Subcutaneous abdominal adipose tissue (tissue), 5 donors: ENCODE measurements around the gene TMED8.

Experiments
- H3K27ac ChIP-seq: one replicate; pipeline ENCODE4 v1.7.0; 2013; ENCODE audit warnings: low read depth, mild to moderate bottlenecking, inconsistent platforms, low read length, moderate library complexity
- H3K27me3 ChIP-seq, 5 donors: one replicate each; pipeline ENCODE4 v1.7.0; 2013; ENCODE audit warnings: low read length in 5 of 5, inconsistent platforms in 1 of 5; ENCODE audit not compliant: control insufficient read depth in 5 of 5, insufficient read depth in 4 of 5
- H3K36me3 ChIP-seq, 5 donors: one replicate each; pipeline ENCODE4 v1.7.0; 2013; ENCODE audit warnings: low read length in 5 of 5; ENCODE audit not compliant: control insufficient read depth in 5 of 5, insufficient read depth in 5 of 5
- H3K4me1 ChIP-seq, 5 donors: one replicate each; pipeline ENCODE4 v1.7.0; 2013; ENCODE audit warnings: low read length in 5 of 5, mild to moderate bottlenecking in 3 of 5, moderate library complexity in 1 of 5; ENCODE audit not compliant: control insufficient read depth in 5 of 5, insufficient read depth in 5 of 5
- H3K4me3 ChIP-seq, 5 donors: one replicate each; pipeline ENCODE4 v1.7.0; 2013; ENCODE audit warnings: low read length in 5 of 5, low read depth in 1 of 5
- H3K9ac ChIP-seq, 5 donors: one replicate each; pipeline ENCODE4 v1.7.0; 2013; ENCODE audit warnings: low read length in 5 of 5, mild to moderate bottlenecking in 4 of 5, moderate library complexity in 3 of 5
- H3K9me3 ChIP-seq, 5 donors: one replicate each; pipeline ENCODE4 v1.7.0; 2013; ENCODE audit warnings: low read length in 5 of 5; ENCODE audit not compliant: control insufficient read depth in 5 of 5
- donor health status: healthy.
- donor health status: healthy.
- donor health status: healthy.
- donor health status: healthy.
- donor health status: healthy.

TMED8 gene

DNA sequence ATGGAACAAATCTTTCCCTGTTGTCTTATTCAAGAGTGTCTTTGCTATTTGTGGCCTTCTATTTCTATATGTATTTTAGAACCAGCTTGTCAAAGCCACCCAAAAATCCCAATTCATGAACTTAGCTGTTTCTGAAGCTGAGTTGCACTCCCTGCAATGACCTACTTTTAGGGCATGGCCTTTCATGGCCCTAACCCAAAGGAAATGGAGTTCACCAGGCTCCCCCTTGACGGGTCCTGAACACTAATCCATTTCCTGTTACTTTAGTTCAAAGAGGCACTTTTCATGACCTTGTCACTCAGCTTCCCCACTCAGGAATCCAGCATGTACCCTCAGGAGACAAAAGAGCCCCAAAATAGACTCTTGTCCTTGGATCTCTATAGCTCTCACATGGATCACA is 7.6 kb downstream of the TMED8 start:
- Histone ChIP-seq H3K9ac (no peak overlapping the region), H3K4me1 (peaks cover 0 to 3% (median 0%) of the 10 kb centered on the region in 5 donors), H3K27ac (no peak overlapping the region), H3K36me3 (peaks cover 0 to 3% (median 0%) of the 10 kb centered on the region in 5 donors), H3K4me3 (no peak overlapping the region), H3K27me3 (no peaks in the 10 kb centered on the region), H3K9me3 (no peaks in the 10 kb centered on the region)

DNA sequence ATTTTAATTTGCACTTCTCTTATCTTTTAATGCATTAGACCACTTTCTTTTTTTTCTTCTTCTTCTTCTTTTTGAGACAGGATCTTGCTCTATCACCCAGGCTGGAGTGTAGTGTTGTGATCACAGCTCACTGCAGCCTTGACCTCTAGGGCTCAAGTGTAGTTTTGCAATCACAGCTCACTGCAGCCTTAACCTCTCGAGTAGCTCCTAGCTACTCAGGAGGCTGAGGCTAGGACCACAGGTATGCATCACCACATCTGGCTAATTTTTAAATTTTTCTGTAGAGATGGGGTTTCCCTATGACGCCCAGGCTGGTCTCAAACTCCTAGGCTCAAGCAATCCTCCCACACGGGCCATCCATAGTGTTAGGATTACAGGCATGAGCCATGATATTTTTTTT is 12.7 kb downstream of the TMED8 start:
- Histone ChIP-seq H3K4me3 (no peak overlapping the region), H3K27ac (no peak overlapping the region), H3K9me3 (no peaks in the 10 kb centered on the region), H3K9ac (no peak overlapping the region), H3K36me3 (peaks cover 0 to 3% (median 0%) of the 10 kb centered on the region in 5 donors), H3K4me1 (no peaks in the 10 kb centered on the region), H3K27me3 (no peaks in the 10 kb centered on the region)

DNA sequence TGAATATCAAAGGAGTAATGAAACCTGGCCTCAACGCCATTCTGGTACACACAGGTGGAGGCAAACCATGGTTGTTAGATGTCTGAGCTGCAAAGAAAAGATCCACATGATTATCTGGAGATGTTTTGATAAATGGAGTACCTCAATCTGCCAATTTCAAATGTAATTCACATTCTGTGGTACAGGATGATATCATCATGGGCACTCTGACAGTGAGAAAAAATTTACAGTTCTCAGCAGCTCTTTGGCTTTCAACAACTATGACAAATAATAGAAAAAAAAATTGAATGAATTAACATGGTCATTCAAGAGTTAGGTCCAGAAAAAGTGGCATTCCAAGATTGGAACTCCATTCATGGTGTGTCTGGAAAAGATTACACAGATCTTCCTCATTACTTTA is 17.3 kb downstream of the TMED8 start:
- no peaks in the 10 kb centered on the region for H3K4me1 ChIP-seq
- H3K36me3 ChIP-seq, result no peaks in the 10 kb centered on the region
- H3K9me3 ChIP-seq, result no peaks in the 10 kb centered on the region
- H3K9ac ChIP-seq, result no peak overlapping the region
- H3K27ac ChIP-seq, result no peak overlapping the region
- no peak overlapping the region for H3K4me3 ChIP-seq
- H3K27me3 ChIP-seq, result no peaks in the 10 kb centered on the region

DNA sequence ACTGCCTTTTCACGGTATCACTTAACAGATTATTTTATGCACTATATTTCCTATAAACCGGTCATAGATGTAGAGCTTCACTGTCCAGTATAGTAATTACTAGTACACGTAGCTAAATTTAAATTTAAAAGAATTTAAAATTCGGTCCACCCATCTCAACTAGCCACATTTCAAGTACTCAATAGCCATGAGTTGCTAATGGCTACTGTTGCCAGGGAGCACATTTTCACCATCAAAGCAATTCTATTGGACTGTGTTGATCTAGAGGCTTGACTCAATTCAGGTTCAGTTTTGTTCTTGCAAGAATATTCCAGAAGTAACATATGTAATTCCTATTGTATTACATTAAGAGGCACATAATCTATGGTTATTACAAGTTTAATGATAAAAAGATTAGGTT is 20.0 kb downstream of the TMED8 start:
- Histone ChIP-seq H3K27me3 (no peaks in the 10 kb centered on the region), H3K9ac (no peak overlapping the region), H3K36me3 (no peaks in the 10 kb centered on the region), H3K9me3 (no peaks in the 10 kb centered on the region), H3K4me3 (no peak overlapping the region), H3K4me1 (no peaks in the 10 kb centered on the region), H3K27ac (no peak overlapping the region)

DNA sequence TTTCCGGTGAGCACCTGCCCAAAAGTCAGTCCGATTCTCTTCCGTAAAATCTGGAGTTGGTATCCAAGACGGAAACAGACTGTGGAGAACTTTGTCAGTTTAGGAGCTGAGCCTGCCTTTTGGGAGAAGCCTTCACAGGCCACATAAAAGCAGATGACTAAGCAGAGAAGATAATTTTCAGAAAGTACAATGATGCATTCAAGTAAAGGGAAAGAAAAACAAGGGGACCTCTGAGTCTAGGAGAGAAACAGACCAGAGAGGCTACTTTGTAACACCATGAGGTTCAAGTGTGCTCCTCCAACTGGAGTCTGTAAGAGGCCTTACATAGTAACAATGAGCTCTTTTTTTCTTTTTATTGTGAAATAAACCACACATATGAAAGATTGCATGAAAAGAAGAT is 21.1 kb downstream of the TMED8 start:
- Histone ChIP-seq H3K27me3 (no peaks in the 10 kb centered on the region), H3K4me3 (no peak overlapping the region), H3K36me3 (no peaks in the 10 kb centered on the region), H3K27ac (no peak overlapping the region), H3K4me1 (no peaks in the 10 kb centered on the region), H3K9ac (no peak overlapping the region), H3K9me3 (no peaks in the 10 kb centered on the region)

DNA sequence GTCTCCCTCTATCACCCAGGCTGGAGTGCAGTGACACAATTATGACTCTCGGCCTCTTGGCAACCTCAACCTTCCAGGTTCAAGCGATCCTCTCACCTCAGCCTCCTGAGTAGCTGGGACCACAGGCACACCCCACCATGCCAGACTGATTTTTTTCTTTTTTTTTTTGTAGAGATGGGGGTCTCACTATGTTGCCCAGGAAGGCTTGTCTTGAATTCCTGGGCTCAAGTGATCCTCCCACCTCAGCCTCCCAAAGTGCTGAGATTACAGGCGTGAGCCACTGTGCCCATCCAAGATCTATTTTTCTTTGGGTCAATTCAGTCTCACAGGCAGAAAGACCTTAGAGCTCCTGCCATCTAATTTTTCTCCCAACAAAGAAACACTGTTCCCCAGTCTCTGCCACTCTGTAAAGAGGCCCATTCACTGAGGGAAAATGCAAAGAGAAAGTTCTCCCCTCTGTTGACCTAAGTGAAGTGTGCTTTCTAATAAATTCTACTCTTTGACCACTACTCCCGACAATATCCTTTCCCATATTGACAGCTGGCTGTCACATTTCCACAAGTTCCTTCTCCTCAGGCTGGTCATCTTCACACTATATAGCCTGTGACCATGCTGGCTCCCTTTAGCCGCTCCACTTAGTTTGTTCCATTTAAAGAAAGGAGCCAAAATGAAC is 23.3 kb downstream of the TMED8 start:
- Histone ChIP-seq H3K4me1 (no peaks in the 10 kb centered on the region), H3K36me3 (peaks cover 0 to 8% (median 6%) of the 10 kb centered on the region in 5 donors), H3K9me3 (no peaks in the 10 kb centered on the region), H3K27me3 (no peaks in the 10 kb centered on the region), H3K27ac (no peak overlapping the region), H3K9ac (no peak overlapping the region), H3K4me3 (no peak overlapping the region)

DNA sequence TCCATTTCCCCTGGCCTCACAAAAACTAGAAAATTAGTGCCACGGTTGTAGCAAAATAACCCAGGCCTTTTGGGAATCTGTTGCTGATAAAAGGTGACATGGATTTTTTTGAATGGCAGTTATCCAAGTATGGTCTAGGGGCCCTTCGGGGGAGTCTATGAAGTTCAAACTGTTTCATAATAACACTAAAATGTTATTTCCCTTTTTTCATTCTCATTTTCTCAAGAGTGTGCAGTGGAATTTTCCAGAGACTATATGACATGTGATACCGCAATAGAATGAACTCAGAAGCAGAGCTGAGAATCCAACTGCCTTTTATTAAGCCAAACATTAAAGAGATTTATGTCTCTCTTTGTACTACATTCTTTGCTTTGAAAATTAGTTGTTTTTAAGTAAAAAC is 29.1 kb downstream of the TMED8 start:
- Histone ChIP-seq H3K36me3 (peaks cover 0 to 14% (median 14%) of the 10 kb centered on the region in 5 donors), H3K9me3 (no peaks in the 10 kb centered on the region), H3K27ac (peak overlapping the region; percentile 23), H3K4me3 (no peak overlapping the region), H3K27me3 (no peaks in the 10 kb centered on the region), H3K9ac (no peak overlapping the region), H3K4me1 (peaks cover 0 to 6% (median 0%) of the 10 kb centered on the region in 5 donors)

DNA sequence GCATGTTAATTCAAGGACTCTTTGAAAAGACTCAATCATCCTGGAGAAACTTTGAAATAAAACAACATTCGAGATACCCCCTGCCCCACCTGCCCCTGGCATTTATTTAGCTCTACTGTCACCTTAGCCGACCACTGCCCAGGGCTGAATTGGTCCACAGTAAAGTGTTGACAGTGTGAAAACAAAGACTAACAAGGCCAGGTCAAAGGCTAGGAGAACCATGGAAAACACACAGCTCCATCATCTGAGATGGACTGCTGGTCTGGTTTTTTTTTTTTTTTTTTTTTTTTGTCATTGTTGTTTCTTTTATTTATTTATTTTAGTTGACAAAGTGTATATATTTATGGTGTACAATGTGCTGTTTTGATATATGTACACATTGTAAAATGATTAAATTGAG is 30.4 kb downstream of the TMED8 start:
- Histone ChIP-seq H3K27me3 (no peaks in the 10 kb centered on the region), H3K9me3 (no peaks in the 10 kb centered on the region), H3K36me3 (peaks cover 4 to 27% (median 26%) of the 10 kb centered on the region in 5 donors), H3K9ac (no peak overlapping the region), H3K27ac (no peak overlapping the region), H3K4me3 (no peak overlapping the region), H3K4me1 (peaks cover 0 to 6% (median 0%) of the 10 kb centered on the region in 5 donors)

DNA sequence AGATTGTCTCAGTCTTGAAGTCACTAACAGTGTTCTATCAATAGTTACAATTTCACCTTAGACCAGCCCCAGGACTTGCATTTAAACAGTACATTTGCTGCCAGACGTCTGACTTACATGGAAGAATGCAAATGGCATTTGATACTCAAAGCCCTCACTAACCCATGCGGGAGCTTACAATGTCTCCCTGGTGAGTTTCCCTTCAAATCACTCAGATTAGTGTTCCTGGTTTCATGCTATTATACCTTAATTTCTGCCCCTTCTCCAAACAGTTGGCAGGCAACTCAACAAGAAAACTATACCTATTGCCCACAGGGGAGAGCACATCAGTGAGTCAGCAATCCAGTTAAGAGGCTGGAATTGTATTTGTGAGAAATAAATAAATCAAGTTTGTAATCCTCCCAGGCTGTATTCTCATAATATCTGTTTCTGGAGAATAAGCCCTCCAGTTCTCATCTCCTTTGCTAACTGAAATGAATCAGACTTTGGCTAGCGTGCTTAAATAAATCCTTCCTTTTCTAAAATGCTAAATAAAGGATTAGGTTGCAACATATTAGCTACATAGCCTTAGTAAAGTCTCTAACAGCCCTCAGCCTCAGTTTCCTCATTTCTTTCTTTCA is 32.4 kb downstream of the TMED8 start:
- Histone ChIP-seq H3K36me3 (peaks cover 11 to 37% (median 34%) of the 10 kb centered on the region in 5 donors), H3K4me1 (peaks cover 0 to 6% (median 0%) of the 10 kb centered on the region in 5 donors), H3K9ac (no peak overlapping the region), H3K9me3 (no peaks in the 10 kb centered on the region), H3K4me3 (no peak overlapping the region), H3K27ac (no peak overlapping the region), H3K27me3 (no peaks in the 10 kb centered on the region)

DNA sequence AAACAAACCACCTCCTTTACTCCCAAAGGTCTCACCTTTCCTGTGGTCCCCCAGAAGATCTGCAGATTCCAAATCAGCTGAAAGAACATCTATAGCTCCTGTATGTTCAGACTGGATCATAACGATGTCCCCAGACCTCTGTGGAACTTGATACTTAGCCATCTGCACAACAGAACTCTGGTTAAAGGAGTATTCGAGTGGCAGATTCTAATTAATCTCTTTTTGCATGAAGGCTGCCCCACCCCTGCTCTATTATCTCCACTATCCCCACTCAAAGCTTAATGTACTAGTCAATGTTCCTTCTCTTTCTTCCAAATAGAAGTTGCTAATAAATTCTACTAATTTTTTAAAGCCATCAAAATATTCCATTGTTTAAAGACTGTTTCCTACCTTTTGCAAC is 33.2 kb downstream of the TMED8 start:
- Histone ChIP-seq H3K27ac (no peak overlapping the region), H3K4me1 (peaks cover 0 to 6% (median 0%) of the 10 kb centered on the region in 5 donors), H3K27me3 (no peaks in the 10 kb centered on the region), H3K4me3 (no peak overlapping the region), H3K9ac (no peak overlapping the region), H3K9me3 (no peaks in the 10 kb centered on the region), H3K36me3 (peaks cover 11 to 37% (median 36%) of the 10 kb centered on the region in 5 donors)
